ENCODE results near the gene MGAT1.

Gene MGAT1

GRCh38 chr5:180815293-180815917, 12.8 kb upstream of the MGAT1 start:
- Histone ChIP-seq H3K4me3 (peak overlapping the region; percentile 49), H3K27ac (peak overlapping the region in 1 of 2 donors; percentile 63)
- DNase-seq (ENCODE audit: low spot score) = no peak
- TF ChIP-seq CTCF (IDR thresholded peaks at IDR 0.05) = no peak

- Histone ChIP-seq H3K27ac (peak overlapping the region in 1 of 2 donors; percentile 49), H3K4me3 (peak overlapping the region; percentile 32)
- no peak for DNase-seq (ENCODE audit: low spot score)
- TF ChIP-seq CTCF (IDR thresholded peaks at IDR 0.05) = no peak
Measured at GRCh38 chr5:180813420-180813819, 10.8 kb upstream of the MGAT1 start.

- Histone ChIP-seq H3K4me3 (peak overlapping the region; percentile 91), H3K27ac (peak overlapping the region; percentile 97 to 100)
- no peak for DNase-seq (ENCODE audit: low spot score)
- TF ChIP-seq CTCF (IDR thresholded peaks at IDR 0.05) = no peak
Measured at GRCh38 chr5:180811623-180812124, 9.1 kb upstream of the MGAT1 start.

- no peak for DNase-seq (ENCODE audit: low spot score)
- TF ChIP-seq CTCF (IDR thresholded peaks at IDR 0.05) = no peak
- Histone ChIP-seq H3K27ac (peak overlapping the region; percentile 97 to 100), H3K4me3 (peak overlapping the region; percentile 91)
Measured at GRCh38 chr5:180810959-180811622, 8.5 kb upstream of the MGAT1 start.

- no peak for TF ChIP-seq CTCF (IDR thresholded peaks at IDR 0.05)
- Histone ChIP-seq H3K4me3 (peak overlapping the region; percentile 91), H3K27ac (peak overlapping the region; percentile 97 to 100)
- DNase-seq (ENCODE audit: low spot score) = peak; percentile 97
Measured at GRCh38 chr5:180810210-180810958, 7.8 kb upstream of the MGAT1 start.

DNA sequence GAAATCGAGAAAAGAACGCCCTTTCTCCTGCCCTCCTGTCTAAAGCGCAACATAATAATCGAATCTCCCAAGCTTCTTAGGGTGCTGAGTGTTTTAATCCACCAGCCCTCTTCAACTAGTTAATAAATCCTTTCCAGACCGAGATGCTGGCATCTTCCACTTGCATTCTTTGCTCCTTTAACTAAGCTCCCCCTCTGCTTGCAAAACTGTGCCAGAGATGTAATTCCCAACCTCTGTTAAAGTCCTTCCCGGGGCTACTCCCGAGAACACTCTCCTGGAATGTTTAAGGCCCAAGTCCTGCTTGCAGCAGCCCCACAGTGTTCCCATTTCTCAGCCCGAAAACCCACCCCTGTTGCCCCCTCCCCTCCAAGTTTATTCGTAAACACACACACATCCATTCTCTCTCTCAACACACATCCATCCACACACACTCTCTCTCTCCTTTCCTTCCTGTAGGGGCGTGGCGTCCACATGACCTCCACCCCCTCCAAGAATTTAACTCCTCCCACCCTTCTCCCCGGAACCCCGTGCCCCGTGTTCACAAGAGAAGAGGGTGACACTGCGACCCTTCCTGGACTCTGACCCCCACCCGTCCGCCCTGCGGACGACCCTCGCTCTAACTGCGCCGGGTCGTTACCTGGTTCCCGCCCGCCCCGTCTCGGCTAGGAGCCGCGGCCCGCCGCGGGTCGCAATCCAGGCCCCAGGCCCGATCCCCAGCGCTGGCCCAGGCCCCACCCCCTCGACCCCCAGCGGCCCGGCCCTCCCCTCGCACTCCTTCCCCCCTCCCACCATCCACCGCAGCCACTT, 7.0 kb upstream of the MGAT1 start:
- Histone ChIP-seq H3K27ac (peak overlapping the region; percentile 97 to 100), H3K4me3 (peak overlapping the region; percentile 91)
- DNase-seq (ENCODE audit: low spot score) = peak; percentile 93
- TF ChIP-seq CTCF (IDR thresholded peaks at IDR 0.05) = no peak
